H9 (cell line): ENCODE data around the gene TRPM5. TPM values are rescaled to one million over a fixed set of nuclear protein-coding genes. Genes with fewer than 3 reads are reported as not detected.

Source experiments
- DNase-seq: peaks from one replicate; pipeline ENCODE4 v3.0.0-alpha.2; 2017
- H2AFZ ChIP-seq: one replicate; pipeline ENCODE4 v1.6.1; 2013; ENCODE audit warnings: mild to moderate bottlenecking, low read length, control low read depth, moderate library complexity
- H2AK5ac ChIP-seq: 2 replicates; pipeline ENCODE4 v1.6.1; 2013; ENCODE audit warnings: low read length, control low read depth, mixed read lengths; ENCODE audit not compliant: insufficient read length
- H2BK120ac ChIP-seq: one replicate; pipeline ENCODE4 v1.6.1; 2013; ENCODE audit warnings: low read depth, mild to moderate bottlenecking, low read length, control low read depth, inconsistent platforms; ENCODE audit not compliant: poor library complexity, severe bottlenecking
- H2BK12ac ChIP-seq: 2 replicates; pipeline ENCODE4 v1.6.1; 2013; ENCODE audit warnings: low read length, control low read depth, mixed read lengths, low read depth; ENCODE audit not compliant: insufficient read length
- H2BK15ac ChIP-seq: 2 replicates; pipeline ENCODE4 v1.6.1; 2013; ENCODE audit warnings: low read depth, low read length, control low read depth
- H2BK20ac ChIP-seq: one replicate; pipeline ENCODE4 v1.6.1; 2013; ENCODE audit warnings: low read depth, mild to moderate bottlenecking, low read length, control low read depth, inconsistent platforms; ENCODE audit not compliant: poor library complexity, severe bottlenecking
- H2BK5ac ChIP-seq: 2 replicates; pipeline ENCODE4 v1.6.1; 2013; ENCODE audit warnings: low read length, control low read depth, mixed read lengths; ENCODE audit not compliant: insufficient read length
- H3K14ac ChIP-seq: 2 replicates; pipeline ENCODE4 v1.6.1; 2013; ENCODE audit warnings: low read length, control low read depth; ENCODE audit not compliant: insufficient read depth
- H3K18ac ChIP-seq: 2 replicates; pipeline ENCODE4 v1.6.1; 2013; ENCODE audit warnings: low read depth, mild to moderate bottlenecking, mixed read lengths, low read length, control low read depth; ENCODE audit not compliant: insufficient read length
- H3K23ac ChIP-seq: 2 replicates; pipeline ENCODE4 v1.6.1; 2013; ENCODE audit warnings: low read length, control low read depth, mixed read lengths, low read depth; ENCODE audit not compliant: insufficient read length
- H3K23me2 ChIP-seq: 2 replicates; pipeline ENCODE4 v1.6.1; 2013; ENCODE audit warnings: low read depth, mild to moderate bottlenecking, mixed read lengths, low read length, control low read depth; ENCODE audit not compliant: insufficient read length, poor library complexity, severe bottlenecking
- H3K27ac ChIP-seq: 2 replicates; pipeline ENCODE4 v1.5.1; 2013; ENCODE audit warnings: low read length, control low read depth, mixed read lengths, low read depth; ENCODE audit not compliant: insufficient read length
- H3K27me3 ChIP-seq: 2 replicates; pipeline ENCODE4 v1.6.1; 2013; ENCODE audit warnings: low read length, control low read depth, inconsistent platforms; ENCODE audit not compliant: insufficient read depth
- H3K4ac ChIP-seq: 2 replicates; pipeline ENCODE4 v1.6.1; 2013; ENCODE audit warnings: low read depth, mild to moderate bottlenecking, control low read depth, inconsistent platforms, low read length, moderate library complexity
- H3K4me1 ChIP-seq: 2 replicates; pipeline ENCODE4 v1.6.1; 2013; ENCODE audit warnings: low read length, control low read depth, inconsistent platforms; ENCODE audit not compliant: insufficient read depth
- H3K4me2 ChIP-seq: 2 replicates; pipeline ENCODE4 v1.6.1; 2013; ENCODE audit warnings: low read length, control low read depth, mixed read lengths; ENCODE audit not compliant: insufficient read length, insufficient read depth
- H3K56ac ChIP-seq: 2 replicates; pipeline ENCODE4 v1.6.1; 2013; ENCODE audit warnings: low read depth, mild to moderate bottlenecking, mixed read lengths, low read length, control low read depth; ENCODE audit not compliant: insufficient read length
- H3K79me1 ChIP-seq: 2 replicates; pipeline ENCODE4 v1.6.1; 2013; ENCODE audit warnings: low read depth, mild to moderate bottlenecking, moderate library complexity, low read length, control low read depth, inconsistent platforms; ENCODE audit not compliant: insufficient read depth, poor library complexity, severe bottlenecking
- H3K79me2 ChIP-seq: 2 replicates; pipeline ENCODE4 v1.6.1; 2013; ENCODE audit warnings: low read length, control low read depth, inconsistent platforms; ENCODE audit not compliant: insufficient read depth
- H3K9ac ChIP-seq: 2 replicates; pipeline ENCODE4 v1.6.1; 2013; ENCODE audit warnings: low read length, control low read depth, mixed read lengths; ENCODE audit not compliant: insufficient read length; ENCODE audit errors: extremely low read depth
- H3K9me3 ChIP-seq: one replicate; pipeline ENCODE4 v1.6.1; 2013; ENCODE audit warnings: low read depth, low read length, inconsistent platforms; ENCODE audit not compliant: control insufficient read depth
- H3T11ph ChIP-seq: one replicate; pipeline ENCODE4 v1.6.1; 2013; ENCODE audit warnings: mild to moderate bottlenecking, low read length, control low read depth, inconsistent platforms
- H4K20me1 ChIP-seq: one replicate; pipeline ENCODE4 v1.6.1; 2013; ENCODE audit not compliant: control insufficient read depth, insufficient read length, insufficient read depth
- H4K5ac ChIP-seq: 2 replicates; pipeline ENCODE4 v1.6.1; 2013; ENCODE audit warnings: low read depth, mild to moderate bottlenecking, mixed read lengths, low read length, control low read depth; ENCODE audit not compliant: insufficient read length
- H4K8ac ChIP-seq: replicated peaks from 2 replicates; pipeline ENCODE4 v1.6.1; 2013; ENCODE audit warnings: low read length, control low read depth, mixed read lengths, low read depth; ENCODE audit not compliant: insufficient read length
- H4K91ac ChIP-seq: 2 replicates; pipeline ENCODE4 v1.6.1; 2013; ENCODE audit warnings: low read depth, mild to moderate bottlenecking, moderate library complexity, mixed read lengths, low read length, control low read depth; ENCODE audit not compliant: insufficient read length
- H3K27ac Mint-ChIP-seq, 3 experiments: 2 replicates in 2 of 3; 3 replicates in 1 of 3; pipeline ENCODE4 v1.8.0; 2020 to 2021; ENCODE audit warnings: mixed read lengths in 3 of 3, mild to moderate bottlenecking in 1 of 3, moderate library complexity in 1 of 3
- H3K27me3 Mint-ChIP-seq: 2 replicates; pipeline ENCODE4 v1.8.0; 2021; ENCODE audit warnings: low read depth, mild to moderate bottlenecking, moderate library complexity, mixed read lengths
- H3K36me3 Mint-ChIP-seq, 3 experiments: 2 replicates in 2 of 3; 3 replicates in 1 of 3; pipeline ENCODE4 v1.8.0; 2020 to 2021; ENCODE audit warnings: low read depth in 3 of 3, mixed read lengths in 3 of 3; ENCODE audit not compliant: insufficient read depth in 1 of 3
- H3K4me1 Mint-ChIP-seq, 2 experiments: 2 replicates each; pipeline ENCODE4 v1.8.0; 2020; ENCODE audit warnings: mixed read lengths in 2 of 2
- H3K4me3 Mint-ChIP-seq, 2 experiments: 2 replicates in 1 of 2; 3 replicates in 1 of 2; pipeline ENCODE4 v1.8.0; 2020 to 2021; ENCODE audit warnings: mild to moderate bottlenecking in 2 of 2, mixed read lengths in 2 of 2, moderate library complexity in 1 of 2
- H3K9me3 Mint-ChIP-seq, 2 experiments: 2 replicates in 1 of 2; 3 replicates in 1 of 2; pipeline ENCODE4 v1.8.0; 2020; ENCODE audit warnings: mild to moderate bottlenecking in 2 of 2, mixed read lengths in 2 of 2, moderate library complexity in 1 of 2
- WGBS: extraction: QIAGEN DNeasy Blood & Tissue Kit; methylation state at CpG from one replicate; pipeline ENCODE4 v1.1.7; 2013; ENCODE audit warnings: missing lambda C conversion rate, low lambda C conversion rate, mixed read lengths; ENCODE audit not compliant: insufficient read length; ENCODE audit errors: extremely low coverage; 5-methylcytosine and 5-hydroxymethylcytosine counted together
- total RNA-seq: library from RNA; stranded (reverse); gene quantifications from 2 replicates; pipeline ENCODE4 v1.2.1, GENCODE V29; 2021
- TF ChIP-seq, protein P1 (sequence below): fragments of 200-600 bp; sonication (generic); conservative IDR thresholded peaks from 3 replicates; pipeline ENCODE4 v1.8.0; 2021; ENCODE audit warnings: antibody characterized with exemption, mild to moderate bottlenecking

Gene TRPM5
- total RNA-seq, 1 experiment from 2014 or later: 0.09 TPM

DNA sequence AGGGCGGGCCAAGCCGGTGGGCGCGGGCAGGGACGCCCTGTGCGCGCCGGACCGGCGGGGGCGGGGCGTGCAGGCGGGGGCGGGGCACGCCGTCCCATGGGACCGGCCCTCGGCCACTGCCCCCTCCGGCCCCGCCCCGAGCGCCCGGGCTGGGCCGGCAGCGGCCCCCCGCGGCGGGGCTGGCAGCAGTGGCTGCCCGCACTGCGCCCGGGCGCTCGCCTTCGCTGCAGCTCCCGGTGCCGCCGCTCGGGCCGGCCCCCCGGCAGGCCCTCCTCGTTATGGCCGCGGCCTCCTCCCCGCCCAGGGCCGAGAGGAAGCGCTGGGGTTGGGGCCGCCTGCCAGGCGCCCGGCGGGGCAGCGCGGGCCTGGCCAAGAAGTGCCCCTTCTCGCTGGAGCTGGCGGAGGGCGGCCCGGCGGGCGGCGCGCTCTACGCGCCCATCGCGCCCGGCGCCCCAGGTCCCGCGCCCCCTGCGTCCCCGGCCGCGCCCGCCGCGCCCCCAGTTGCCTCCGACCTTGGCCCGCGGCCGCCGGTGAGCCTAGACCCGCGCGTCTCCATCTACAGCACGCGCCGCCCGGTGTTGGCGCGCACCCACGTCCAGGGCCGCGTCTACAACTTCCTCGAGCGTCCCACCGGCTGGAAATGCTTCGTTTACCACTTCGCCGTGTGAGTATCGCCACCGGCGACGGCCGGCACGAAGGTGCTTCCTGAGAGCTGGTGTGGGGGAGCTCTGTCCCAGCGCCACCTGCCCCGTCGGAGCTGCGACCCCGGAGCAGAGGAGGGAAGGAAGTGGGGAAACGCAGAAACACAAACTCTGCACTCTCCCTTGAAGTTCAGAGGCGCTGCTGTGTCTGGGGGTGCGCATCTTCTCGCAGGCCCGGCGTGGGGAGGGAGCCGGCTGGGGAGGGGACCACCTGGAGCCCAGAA, 769 bp upstream of the TRPM5 start, which contains the start of gene KCNQ1:
TSS of gene KCNQ1 (plus strand) at position 188 of the 925 bp plus-strand sequence. CDS start at position 279, 91 bp downstream.
- H3K9ac ChIP-seq: no peak within 1 kb of the TSS
- H3K27me3 ChIP-seq: peaks cover 24% of the 10 kb centered on the region; the same call in 1 of the 2 replicates

More for the DNA sequence above, 769 bp upstream of the TRPM5 start, which contains the start of gene KCNQ1:
- H3T11ph ChIP-seq: no peak within 1 kb of the TSS
- Mint-ChIP-seq H3K27ac (no peak within 1 kb of the TSS), H3K9me3 (peaks cover 3 to 10% of the 10 kb centered on the region in 2 experiments; a peak in 3 of 5 replicates), H3K36me3 (no peaks in the 10 kb centered on the region), H3K4me3 (peak within 1 kb of the TSS; percentile 58 to 80), H3K27me3 (peaks cover 88% of the 10 kb centered on the region), H3K4me1 (peaks cover 0 to 3% of the 10 kb centered on the region in 2 experiments; a peak in 2 of 4 replicates)
- H3K4me2 ChIP-seq: peak within 1 kb of the TSS; percentile 48
- H3K4me1 ChIP-seq: no peaks in the 10 kb centered on the region
- peaks cover 4% of the 10 kb centered on the region for H3K23me2 ChIP-seq
- H2AK5ac ChIP-seq: no peak within 1 kb of the TSS
- TF ChIP-seq, protein P1, sequence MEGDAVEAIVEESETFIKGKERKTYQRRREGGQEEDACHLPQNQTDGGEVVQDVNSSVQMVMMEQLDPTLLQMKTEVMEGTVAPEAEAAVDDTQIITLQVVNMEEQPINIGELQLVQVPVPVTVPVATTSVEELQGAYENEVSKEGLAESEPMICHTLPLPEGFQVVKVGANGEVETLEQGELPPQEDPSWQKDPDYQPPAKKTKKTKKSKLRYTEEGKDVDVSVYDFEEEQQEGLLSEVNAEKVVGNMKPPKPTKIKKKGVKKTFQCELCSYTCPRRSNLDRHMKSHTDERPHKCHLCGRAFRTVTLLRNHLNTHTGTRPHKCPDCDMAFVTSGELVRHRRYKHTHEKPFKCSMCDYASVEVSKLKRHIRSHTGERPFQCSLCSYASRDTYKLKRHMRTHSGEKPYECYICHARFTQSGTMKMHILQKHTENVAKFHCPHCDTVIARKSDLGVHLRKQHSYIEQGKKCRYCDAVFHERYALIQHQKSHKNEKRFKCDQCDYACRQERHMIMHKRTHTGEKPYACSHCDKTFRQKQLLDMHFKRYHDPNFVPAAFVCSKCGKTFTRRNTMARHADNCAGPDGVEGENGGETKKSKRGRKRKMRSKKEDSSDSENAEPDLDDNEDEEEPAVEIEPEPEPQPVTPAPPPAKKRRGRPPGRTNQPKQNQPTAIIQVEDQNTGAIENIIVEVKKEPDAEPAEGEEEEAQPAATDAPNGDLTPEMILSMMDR: no peak
- H4K5ac ChIP-seq: no peak within 1 kb of the TSS
- no CpG with 5 or more reads among the region's 116 CpGs for WGBS
- no peaks in the 10 kb centered on the region for H3K79me1 ChIP-seq
- no peak within 1 kb of the TSS for H2BK20ac ChIP-seq
- H3K14ac ChIP-seq: no peak within 1 kb of the TSS
- no peaks in the 10 kb centered on the region for H4K20me1 ChIP-seq
- H2BK12ac ChIP-seq: no peak within 1 kb of the TSS
- no peak within 1 kb of the TSS for H4K91ac ChIP-seq
- H4K8ac ChIP-seq: no peak within 1 kb of the TSS
- no peak within 1 kb of the TSS for H3K27ac ChIP-seq
- no peak within 1 kb of the TSS for H3K4ac ChIP-seq
- no peak within 1 kb of the TSS for H3K18ac ChIP-seq
- no peaks in the 10 kb centered on the region for H3K9me3 ChIP-seq
- no peaks in the 10 kb centered on the region for H3K79me2 ChIP-seq
- no peak within 1 kb of the TSS for H2AFZ ChIP-seq
- H3K56ac ChIP-seq: no peak within 1 kb of the TSS
- no peak within 1 kb of the TSS; the same call in 1 of the 2 replicates for H2BK15ac ChIP-seq
- H2BK120ac ChIP-seq: no peak within 1 kb of the TSS
- H2BK5ac ChIP-seq: no peak within 1 kb of the TSS
- no peak within 1 kb of the TSS for H3K23ac ChIP-seq
- DNase-seq: no peak
